GM13976 (cell line): ENCODE results near the gene DNAJC22.
A peak's percentile ranks its signal among the peaks of the same experiment; 100 is the strongest.

Experiments used
- DNase-seq: peaks from one replicate; pipeline ENCODE4 v3.0.0; 2012; ENCODE audit warnings: low spot score
- in situ Hi-C: fragments of 300-500 bp; cut with MboI; formaldehyde crosslinking; loops from one replicate; pipeline ENCODE4 v1.12.0; 2022; ENCODE audit warnings: low sequenced_read_pairs, mixed read lengths, inconsistent platforms; ENCODE audit not compliant: unreplicated experiment
- TF ChIP-seq, protein P1 (sequence below): IDR thresholded peaks from 2 replicates; pipeline ENCODE4 v1.5.1; 2012; ENCODE audit warnings: borderline replicate concordance, mild to moderate bottlenecking; ENCODE audit not compliant: insufficient read depth; ENCODE audit errors: extremely low read depth, missing control alignments, control extremely low read depth

DNAJC22 gene

DNA sequence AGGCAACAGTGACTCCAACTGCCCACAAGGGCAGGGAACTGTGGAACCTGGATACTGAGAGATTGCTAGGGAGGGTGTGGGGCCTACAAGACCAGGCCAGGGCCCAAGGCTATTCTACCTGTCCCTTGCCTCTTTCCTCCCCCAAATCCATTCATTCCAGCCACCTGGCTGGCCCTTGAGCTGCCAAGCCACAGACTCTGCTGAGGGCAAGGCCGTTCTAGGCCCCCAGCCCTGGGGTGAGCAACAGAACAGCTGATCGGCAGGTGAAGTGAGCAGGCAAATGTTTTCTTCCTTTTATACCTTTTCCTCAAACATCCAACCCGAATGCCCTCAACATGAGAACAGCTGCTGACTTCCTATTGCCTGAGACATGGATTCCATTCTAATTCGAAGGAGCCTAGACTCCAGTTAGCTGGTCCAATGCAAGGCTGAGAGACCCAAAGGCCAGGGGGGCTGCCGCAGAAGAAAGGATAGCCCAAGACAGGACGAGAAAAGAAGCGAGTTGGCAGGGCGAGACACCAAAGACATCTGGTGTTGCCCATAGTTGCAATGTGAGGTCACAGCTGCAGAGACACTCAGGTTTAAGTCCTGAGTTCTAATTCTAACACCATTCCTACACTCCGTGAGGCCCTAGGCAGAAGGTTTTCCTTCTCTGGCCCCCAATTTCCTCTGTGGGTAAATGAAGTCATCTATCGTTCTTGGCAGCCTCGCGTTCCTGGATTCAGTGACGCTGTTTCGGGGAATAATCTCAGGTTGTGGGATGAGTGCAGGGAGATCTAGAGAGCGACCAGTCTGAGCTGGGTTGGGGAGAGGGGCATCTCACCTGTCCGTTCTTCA is 11.4 kb upstream of the DNAJC22 start:
- in situ Hi-C loops: loop anchor here (5.0 kb wide), 1 partner anchor 48 kb away; no protein-coding TSS in a partner anchor
- TF ChIP-seq, protein P1, sequence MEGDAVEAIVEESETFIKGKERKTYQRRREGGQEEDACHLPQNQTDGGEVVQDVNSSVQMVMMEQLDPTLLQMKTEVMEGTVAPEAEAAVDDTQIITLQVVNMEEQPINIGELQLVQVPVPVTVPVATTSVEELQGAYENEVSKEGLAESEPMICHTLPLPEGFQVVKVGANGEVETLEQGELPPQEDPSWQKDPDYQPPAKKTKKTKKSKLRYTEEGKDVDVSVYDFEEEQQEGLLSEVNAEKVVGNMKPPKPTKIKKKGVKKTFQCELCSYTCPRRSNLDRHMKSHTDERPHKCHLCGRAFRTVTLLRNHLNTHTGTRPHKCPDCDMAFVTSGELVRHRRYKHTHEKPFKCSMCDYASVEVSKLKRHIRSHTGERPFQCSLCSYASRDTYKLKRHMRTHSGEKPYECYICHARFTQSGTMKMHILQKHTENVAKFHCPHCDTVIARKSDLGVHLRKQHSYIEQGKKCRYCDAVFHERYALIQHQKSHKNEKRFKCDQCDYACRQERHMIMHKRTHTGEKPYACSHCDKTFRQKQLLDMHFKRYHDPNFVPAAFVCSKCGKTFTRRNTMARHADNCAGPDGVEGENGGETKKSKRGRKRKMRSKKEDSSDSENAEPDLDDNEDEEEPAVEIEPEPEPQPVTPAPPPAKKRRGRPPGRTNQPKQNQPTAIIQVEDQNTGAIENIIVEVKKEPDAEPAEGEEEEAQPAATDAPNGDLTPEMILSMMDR: no peak
- peak; percentile 21 for DNase-seq

DNA sequence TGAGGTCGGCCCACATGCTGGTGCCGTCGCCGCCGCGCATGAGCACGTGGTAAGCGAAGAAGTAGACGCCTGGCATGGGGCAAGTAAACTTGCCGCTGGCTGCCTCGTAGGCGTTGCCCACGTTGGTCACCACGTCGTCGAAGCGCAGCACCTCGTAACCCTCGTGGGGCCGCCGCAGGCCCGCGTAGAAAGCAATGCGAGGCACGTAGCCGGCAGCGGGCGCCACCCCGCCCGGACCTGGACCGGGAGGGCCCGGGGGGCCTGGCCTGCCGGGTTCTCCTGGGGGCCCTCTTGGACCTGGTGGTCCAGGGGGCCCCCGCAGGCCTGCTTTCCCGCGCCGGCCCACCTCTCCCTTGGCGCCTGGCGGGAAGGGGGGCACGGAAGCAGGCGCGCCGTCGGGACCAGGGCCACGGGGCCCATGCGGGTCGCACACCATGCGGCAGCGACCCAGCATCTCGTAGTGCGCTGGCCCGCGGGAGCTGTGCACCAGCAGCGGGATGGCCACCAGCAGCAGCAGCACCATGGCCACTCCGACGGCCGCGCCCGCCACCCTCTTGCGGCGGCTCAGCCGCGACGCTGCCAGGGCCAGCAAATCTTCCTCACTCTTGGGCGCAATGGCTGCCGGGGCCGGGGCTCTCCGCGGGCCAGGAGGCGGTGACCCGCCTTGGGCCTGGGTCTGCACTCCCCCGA is 10.6 kb upstream of the DNAJC22 start:
- peak; percentile 26 for DNase-seq
- TF ChIP-seq, protein P1: no peak
- in situ Hi-C loops: loop anchor here (5.0 kb wide), 1 partner anchor 49 kb away; no protein-coding TSS in a partner anchor

DNA sequence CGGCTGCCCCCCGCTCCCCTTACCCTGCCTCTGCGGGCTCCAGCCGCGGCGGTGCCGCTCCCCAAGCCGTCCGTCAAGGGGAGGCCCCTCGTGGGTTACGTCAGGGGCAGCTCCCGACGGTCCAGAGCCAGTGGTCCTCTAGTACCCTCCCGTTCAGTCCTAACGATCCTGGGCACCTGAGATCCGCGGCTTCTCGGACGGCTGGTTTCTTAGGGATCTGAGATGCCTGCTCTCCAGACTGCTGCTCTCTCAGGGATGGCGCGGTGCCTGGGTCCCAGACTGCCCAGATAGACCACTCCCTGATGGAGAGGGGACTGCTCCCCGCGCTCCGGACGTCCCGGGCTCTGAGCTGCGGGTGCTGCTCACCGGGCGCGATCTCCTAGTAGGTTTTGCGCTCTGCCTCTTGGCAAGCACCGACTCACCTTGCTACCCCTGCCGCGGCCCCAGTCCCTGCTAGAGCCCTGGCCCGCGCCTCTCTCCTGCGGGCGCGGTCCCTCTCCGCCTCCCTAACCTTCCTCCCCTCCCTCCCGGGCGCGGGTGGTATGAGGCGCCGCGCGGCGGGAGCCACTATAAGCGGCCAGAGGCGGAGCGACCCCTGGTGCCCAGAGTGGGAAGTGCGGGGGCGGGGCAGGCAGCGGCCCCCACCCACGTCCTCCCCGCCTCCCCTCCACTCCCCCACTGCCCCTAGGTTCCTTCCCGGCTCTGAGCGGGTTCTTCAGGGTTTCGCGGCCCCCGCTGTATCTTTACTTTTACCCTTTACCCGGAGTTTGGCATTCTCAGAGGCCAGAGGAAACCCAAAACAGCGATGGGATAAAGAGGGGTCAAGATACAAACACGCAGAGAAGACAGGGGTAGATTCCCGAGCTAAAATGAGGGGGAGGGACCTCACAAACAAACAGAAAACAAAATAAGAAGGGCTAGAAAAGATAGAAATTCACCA is 9.8 kb upstream of the DNAJC22 start, which contains the start of gene C1QL4:
Gene C1QL4 (minus strand): TSS at position 544 of the 940 bp plus-strand sequence. CDS start 711 bp downstream, outside the sequence.
- DNase-seq: peak; percentile 91
- TF ChIP-seq, protein P1: peak; percentile 89
- in situ Hi-C loops: loop anchor here (5.0 kb wide), 1 partner anchor 50 kb away; no protein-coding TSS in a partner anchor

DNA sequence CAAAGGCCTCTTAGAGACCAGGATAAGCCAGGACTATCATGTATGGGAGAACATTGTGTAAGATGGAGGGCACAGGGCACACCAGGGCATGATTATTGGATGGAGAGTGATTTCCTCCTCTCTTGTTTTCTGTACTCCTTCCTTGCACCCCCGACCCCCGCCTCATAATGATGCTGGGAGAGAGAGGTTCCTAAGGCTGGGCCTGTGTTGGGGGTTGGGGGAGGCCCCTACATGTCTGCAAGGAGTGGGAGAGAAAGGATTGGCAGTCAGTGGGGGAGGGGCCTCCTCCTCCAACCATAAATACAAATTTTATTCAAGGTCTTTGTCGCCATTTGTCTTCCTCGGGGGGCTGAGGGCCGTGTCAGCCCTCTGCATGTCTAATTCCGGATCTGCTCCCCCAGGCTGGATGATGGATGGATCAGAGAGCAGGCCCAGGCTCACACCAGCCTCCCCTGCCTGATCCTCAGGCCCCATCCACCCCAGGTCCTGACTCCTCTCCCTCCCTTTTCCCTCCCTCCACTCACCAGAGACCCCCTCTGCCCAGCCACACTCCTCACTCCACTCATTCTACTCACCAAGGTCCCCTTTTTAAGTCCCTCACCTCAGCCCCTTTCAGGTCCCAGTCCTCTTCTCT is 7.7 kb upstream of the DNAJC22 start:
- DNase-seq: no peak
- in situ Hi-C loops: loop anchor here (5.0 kb wide), 1 partner anchor 52 kb away; no protein-coding TSS in a partner anchor
- TF ChIP-seq, protein P1: no peak

DNA sequence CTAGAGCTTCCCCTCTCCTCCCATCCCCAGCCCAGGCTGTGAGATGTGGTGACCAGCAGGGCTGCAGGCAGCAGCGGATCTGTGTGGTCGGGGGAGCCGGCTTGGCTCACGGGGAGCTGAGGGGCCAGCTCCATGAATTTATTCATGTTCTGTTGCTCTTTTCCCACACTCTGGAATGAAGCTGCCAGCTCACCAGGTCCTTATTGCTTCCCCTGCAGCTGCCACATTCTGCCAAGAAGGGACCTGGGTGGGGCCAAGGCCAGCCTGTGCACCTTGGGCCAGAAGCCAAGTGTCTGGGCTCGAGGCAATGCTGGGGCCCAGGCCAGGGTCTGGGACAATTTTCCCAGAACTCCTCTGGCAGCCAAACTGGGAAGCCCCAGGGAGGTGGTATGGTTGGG is 7.2 kb upstream of the DNAJC22 start:
- TF ChIP-seq, protein P1: no peak
- DNase-seq: no peak
- in situ Hi-C loops: loop anchor here (5.0 kb wide), 1 partner anchor 52 kb away; no protein-coding TSS in a partner anchor
